Subcutaneous adipose tissue (tissue), 4 donors: ENCODE data around the gene C20orf202. TPM values are rescaled to one million over a fixed set of nuclear protein-coding genes. Genes with fewer than 3 reads are reported as not detected.

ENCODE experiments used
- total RNA-seq, 4 donors: library from RNA; depleted of rRNA; stranded (reverse); fragments of >200 nt; gene quantifications; one replicate each; pipeline ENCODE4 v1.1.0, GENCODE V29; 2016
- TF ChIP-seq, protein P1 (sequence below): fragments of 450-650 bp; IDR thresholded peaks from one replicate; pipeline ENCODE4 v1.5.1; 2016; ENCODE audit warnings: low read depth, mild to moderate bottlenecking, control low read depth, antibody characterized with exemption, moderate library complexity

C20orf202 gene
- total RNA-seq, 4 donors from 2014 or later = 0.75 to 1.1 (median 0.85) TPM; not detected in 1

GRCh38 chr20:1163653-1164052 is 39.6 kb upstream of the C20orf202 start:
- TF ChIP-seq, protein P1, sequence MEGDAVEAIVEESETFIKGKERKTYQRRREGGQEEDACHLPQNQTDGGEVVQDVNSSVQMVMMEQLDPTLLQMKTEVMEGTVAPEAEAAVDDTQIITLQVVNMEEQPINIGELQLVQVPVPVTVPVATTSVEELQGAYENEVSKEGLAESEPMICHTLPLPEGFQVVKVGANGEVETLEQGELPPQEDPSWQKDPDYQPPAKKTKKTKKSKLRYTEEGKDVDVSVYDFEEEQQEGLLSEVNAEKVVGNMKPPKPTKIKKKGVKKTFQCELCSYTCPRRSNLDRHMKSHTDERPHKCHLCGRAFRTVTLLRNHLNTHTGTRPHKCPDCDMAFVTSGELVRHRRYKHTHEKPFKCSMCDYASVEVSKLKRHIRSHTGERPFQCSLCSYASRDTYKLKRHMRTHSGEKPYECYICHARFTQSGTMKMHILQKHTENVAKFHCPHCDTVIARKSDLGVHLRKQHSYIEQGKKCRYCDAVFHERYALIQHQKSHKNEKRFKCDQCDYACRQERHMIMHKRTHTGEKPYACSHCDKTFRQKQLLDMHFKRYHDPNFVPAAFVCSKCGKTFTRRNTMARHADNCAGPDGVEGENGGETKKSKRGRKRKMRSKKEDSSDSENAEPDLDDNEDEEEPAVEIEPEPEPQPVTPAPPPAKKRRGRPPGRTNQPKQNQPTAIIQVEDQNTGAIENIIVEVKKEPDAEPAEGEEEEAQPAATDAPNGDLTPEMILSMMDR = no peak

DNA sequence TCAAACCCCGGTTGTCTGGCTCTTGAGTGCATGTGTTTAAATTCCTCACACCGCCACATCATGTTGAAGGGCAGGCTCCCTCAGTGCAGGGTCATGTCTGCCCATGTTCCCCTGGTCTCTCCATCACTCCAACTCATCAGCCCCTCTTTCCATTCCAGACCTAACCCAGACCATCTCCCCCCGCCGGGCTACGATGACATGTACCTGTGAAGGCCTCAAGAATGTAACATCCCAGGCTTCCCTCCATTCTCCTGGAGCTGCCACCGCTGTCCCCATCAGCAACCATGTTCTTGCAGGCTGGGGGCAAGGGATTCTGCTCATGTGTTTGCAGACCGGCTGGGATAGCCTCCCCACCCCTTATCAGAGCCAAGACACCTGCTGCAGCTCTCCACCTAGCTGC is 38.4 kb upstream of the C20orf202 start:
- TF ChIP-seq, protein P1 = no peak

- TF ChIP-seq, protein P1 = no peak
These were observed 37.7 kb upstream of the C20orf202 start for GRCh38 chr20:1165521-1165920.

DNA sequence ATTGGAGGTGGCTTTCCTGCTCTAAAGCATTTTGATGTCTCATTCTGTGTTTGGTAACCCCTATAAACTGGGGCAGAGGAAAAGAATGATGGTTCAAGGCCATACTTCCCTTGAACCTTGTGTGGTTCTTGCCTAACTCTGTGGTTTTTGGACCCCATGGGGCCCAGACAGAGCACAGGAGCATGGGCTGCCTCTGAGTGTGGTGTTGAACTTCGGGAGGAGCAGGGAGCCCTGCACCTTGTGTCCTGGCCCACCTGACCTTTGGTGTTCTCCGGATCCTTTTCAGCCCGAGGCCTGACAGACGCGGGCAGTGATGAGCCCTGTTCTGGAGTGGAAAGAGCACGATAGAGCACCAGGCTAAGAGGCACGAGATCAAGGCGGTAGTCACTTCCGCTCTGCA is 37.3 kb upstream of the C20orf202 start:
- TF ChIP-seq, protein P1 = no peak

GRCh38 chr20:1166948-1167720 is 36.1 kb upstream of the C20orf202 start:
- TF ChIP-seq, protein P1 = no peak

GRCh38 chr20:1169224-1169623 is 34.0 kb upstream of the C20orf202 start:
- TF ChIP-seq, protein P1 = no peak

DNA sequence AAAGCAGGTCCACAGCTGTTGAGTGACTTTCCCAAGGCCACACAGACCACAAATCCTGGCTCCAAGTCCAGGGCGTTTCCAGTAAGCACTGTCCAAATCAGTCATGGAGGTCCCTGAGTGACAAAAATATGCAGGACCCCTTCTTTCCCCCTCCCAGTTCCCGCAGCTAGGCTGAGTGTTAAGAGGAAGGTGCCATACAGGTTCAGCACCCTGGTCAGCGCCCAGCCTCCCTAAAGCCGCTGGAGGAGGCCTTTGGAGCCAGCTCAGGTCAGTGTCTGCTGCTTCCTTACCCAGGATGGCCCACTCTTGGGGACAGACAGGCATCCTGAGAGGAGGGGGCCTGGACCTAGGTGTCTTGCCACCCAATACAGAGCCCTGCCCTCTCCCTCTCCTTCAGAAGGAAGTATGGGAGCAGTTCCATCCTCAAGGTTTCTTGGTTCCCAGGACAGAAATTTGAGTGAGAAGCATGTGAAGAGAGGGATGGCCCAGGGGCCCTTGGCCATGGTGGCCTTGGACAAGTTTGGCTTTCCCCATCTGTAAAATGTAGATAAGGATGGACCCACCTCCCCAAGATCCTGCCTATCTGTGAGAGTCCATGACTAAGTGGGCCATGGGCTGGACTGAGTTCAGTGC is 31.7 kb upstream of the C20orf202 start:
- TF ChIP-seq, protein P1 = no peak
